H4 (cell line): ENCODE results near the gene RPH3AL. TPM values are rescaled to one million over a fixed set of nuclear protein-coding genes. Genes with fewer than 3 reads are reported as not detected.

Experiments used
- DNase-seq: peaks from one replicate; pipeline ENCODE4 v3.0.0-alpha.2; 2015; ENCODE audit warnings: low spot score
- total RNA-seq: library from RNA; depleted of rRNA; stranded (reverse); fragments of >200 nt; shearing (Covaris generic); gene quantifications from 2 replicates; pipeline ENCODE4 v1.2.3, GENCODE V29; 2014

RPH3AL gene
- total RNA-seq, 1 experiment from 2014 or later = 6.0 TPM

GRCh38 chr17:301681-302299, 50.8 kb downstream of the RPH3AL start:
- DNase-seq = no peak

DNA sequence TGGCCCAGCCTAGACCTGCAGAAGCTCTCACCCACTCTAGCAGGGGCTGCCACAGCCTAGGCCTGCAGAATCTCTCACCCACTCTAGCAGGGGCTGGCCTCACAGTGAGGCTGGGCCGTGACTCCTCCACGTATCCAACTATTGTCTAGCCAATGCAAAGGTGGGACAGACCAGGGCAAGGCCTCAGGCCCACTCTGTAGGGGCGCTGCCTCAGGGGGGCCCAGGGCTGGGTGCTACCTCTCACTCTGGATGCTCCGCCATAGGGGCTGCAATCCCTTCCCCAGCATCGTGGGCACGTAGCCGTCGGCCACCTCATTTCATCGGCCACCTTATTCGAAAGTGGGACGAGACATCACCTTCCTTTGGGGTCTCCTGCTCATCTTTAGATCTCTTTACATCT, 51.7 kb downstream of the RPH3AL start:
- DNase-seq = no peak

- DNase-seq = no peak
Observed at GRCh38 chr17:299546-299945, 53.1 kb downstream of the RPH3AL start.

GRCh38 chr17:298791-299450, 53.7 kb downstream of the RPH3AL start:
- no peak for DNase-seq

DNA sequence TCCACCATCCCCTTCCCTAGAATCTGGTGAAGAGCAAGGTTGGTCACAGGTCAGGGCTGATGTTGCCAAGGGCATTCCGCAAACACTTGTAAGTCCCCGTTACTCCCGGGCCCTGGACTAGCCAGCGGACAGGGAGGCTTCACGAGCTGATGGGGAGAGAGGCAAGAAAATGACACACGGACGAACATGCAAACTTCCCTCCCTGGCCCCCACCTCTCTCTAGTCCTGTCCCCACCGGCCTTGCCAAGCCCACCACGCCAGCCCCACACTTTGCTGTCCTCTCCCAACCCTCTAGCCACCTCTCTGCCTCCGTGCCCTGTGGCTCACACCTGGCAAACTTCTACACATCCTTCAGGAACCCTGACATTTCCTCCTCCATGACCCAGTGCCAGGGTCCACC, 54.8 kb downstream of the RPH3AL start:
- DNase-seq = no peak

DNA sequence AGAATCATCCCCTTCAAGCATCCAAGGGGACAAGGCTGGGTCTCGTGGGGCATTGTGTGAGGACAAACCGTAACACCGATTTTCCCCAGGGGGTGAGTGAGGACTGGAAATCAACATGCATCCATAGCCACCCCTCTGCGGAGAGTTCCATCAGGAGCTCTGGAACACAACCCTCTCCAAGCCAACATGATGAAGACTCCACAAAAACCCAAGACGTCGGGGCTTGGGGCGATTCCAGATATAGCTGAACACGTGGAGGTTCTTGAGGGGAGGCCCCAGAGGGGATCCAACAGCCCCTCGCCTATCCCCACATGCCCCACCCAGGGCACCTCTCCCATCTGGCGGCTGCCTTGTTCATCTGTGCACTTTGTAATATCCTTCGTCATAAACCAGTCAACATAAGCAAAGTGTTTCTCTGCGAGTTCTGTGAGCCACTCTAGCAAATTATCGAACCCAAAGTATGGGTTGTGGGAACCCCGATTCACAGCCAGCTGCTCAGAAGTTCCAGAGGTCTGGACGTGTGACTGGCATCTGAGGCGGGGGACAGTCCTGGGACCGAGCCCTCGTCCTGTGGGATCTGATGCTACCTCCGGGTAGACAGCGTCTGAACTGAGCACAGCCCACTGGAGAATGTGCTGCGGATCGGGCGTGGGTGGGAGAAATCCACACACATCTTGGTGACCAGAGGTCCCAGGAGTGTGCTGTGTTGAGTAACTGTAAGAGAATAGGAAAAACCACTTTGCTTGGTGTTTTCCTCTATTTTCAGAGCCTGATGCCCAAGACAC, 55.5 kb downstream of the RPH3AL start:
- DNase-seq = no peak

GRCh38 chr17:296379-296778, 56.2 kb downstream of the RPH3AL start:
- DNase-seq = no peak

- no peak for DNase-seq
Observed at GRCh38 chr17:292531-293382, 59.9 kb downstream of the RPH3AL start.

GRCh38 chr17:292016-292415, 60.6 kb downstream of the RPH3AL start:
- DNase-seq = no peak

DNA sequence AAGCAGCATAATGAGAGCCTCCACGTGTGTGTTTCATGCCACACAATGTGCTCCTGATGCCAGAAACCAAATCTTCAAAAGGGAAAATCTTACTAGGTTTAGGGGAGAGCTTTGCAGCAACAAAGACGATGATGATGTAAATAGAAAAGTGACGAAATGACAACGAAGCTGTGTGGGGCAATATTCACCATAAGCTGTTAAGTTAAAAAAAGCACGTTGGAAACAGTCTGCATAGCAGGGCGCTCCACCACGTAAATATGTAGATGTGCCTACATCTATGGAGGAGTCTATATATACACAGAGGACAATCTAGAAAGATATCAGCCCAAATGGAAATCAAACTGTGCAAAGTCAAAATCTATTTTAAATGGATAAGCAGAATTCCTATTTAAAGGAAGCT, 61.0 kb downstream of the RPH3AL start:
- DNase-seq = no peak

DNA sequence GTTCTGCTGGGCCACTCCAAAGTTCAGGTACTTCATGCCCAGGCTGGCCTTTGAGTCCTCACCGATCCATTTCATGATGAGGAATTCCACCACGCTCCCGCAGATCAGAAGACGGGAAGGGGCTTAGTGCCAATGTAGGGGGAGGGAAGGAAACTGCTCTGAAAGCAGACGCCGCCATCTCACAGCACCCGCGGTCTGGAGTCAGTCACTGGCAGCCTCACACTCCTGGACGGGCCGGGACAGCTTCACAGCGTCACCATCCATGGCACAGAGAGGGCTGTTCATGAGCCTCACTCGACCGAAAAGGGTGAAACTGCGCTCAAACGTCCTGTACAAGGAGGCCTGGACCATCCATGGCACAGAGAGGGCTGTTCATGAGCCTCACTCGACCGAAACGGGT, 62.0 kb downstream of the RPH3AL start:
- DNase-seq = no peak

DNA sequence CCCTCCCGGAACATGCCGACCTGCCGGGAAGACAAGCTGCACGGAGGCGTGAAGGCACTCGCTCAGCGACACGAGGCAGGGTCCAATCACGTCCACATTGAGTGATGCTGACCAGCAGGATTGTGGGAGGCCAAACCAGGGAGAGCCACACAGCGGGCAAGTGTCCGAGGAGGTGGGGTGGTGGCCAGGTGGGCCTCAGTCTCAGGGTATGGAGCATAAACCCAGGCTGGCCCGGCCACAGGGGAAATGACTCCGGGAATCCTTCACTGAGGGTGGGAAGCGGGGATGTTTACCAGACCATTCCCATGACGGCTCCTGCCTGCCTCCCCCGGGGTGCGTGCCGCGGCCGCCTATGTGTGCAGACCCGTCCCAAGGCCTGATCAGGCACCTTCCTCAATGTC, 62.5 kb downstream of the RPH3AL start:
- DNase-seq = no peak

- DNase-seq = no peak
Observed at GRCh38 chr17:289409-289808, 63.2 kb downstream of the RPH3AL start.

DNA sequence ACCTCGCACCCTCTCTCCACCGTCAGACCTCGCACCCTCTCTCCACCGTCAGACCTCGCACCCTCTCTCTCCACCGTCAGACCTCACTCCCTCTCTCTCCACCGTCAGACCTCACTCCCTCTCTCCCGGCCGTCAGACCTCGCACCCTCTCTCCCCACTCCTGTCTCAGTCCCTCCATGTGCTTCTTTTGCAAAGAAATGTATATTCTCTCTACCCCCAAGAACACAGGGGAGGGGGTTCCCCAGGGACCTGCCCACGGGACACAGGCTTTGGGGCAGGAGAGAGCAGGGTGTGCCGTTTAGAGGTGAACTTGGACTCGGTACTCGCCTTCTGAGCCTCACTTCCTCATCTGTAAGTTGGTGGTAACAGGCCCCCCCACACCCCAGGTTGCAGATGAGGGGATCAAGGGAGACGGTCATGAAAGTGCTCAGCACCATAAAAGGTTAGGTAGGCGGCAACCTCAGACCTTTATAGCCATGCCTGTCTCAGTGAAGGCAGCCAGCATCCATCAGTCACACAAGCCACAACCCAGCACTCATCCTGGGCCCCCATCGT, 63.7 kb downstream of the RPH3AL start:
- DNase-seq = no peak

- DNase-seq = no peak
Observed at GRCh38 chr17:286571-286970, 66.0 kb downstream of the RPH3AL start.

- DNase-seq = no peak
Observed at GRCh38 chr17:285751-286422, 66.7 kb downstream of the RPH3AL start.

- no peak for DNase-seq
Observed at GRCh38 chr17:284676-285355, 67.8 kb downstream of the RPH3AL start.

DNA sequence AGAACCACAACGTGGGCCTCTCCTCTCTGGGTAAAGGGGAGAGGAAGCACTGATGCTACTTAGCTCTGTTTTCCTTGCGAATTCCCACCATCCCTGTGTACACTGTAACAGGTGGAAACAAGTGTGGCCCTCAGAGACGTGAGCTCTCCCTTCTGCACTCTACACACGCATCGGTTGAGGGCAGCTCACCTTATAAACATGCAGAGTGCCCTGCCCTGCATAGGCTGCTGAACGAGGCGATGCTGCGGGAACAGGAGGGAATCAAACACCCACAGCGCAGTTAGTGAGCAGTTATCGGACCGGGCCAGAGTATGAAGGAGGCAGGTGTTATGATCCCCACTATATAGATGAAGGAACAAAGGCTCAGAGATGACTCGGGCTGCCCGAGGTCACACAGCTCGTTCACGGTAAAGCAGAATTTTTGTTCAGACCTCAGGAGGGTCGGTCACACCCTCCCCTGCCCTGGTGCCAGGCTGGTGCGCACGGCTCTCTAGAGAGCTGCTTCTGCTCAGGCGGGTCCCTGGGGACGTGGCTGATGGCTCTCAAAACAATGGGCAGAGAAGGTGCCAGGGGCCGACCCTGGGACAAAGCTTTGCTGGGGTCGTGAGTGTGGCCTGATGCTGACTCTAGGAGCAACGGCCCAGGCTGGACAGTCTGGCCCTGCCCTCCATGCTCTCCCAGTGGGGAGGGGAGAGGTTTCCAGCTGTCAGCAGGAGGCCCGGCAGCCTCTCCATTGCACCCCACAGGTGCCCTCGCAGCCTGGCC, 68.5 kb downstream of the RPH3AL start:
- no peak for DNase-seq

- DNase-seq = no peak
Observed at GRCh38 chr17:282912-283882, 69.4 kb downstream of the RPH3AL start.
